A549 treated with GW870086 at 1 μM for 4 hours (cell line): ENCODE results near the gene G3BP1. TPM values are rescaled to one million over a fixed set of nuclear protein-coding genes. Genes with fewer than 3 reads are reported as not detected.

Experiments used
- total RNA-seq: library from RNA; stranded (reverse); fragments of 200-300 nt; extraction: Qiagen RNA extraction; gene quantifications from 5 replicates; pipeline ENCODE4 v1.2.3, GENCODE V29; 2022; ENCODE audit warnings: low read depth

G3BP1 gene
- total RNA-seq, result 130 to 152 TPM (median 134 TPM) in 5 replicates

DNA sequence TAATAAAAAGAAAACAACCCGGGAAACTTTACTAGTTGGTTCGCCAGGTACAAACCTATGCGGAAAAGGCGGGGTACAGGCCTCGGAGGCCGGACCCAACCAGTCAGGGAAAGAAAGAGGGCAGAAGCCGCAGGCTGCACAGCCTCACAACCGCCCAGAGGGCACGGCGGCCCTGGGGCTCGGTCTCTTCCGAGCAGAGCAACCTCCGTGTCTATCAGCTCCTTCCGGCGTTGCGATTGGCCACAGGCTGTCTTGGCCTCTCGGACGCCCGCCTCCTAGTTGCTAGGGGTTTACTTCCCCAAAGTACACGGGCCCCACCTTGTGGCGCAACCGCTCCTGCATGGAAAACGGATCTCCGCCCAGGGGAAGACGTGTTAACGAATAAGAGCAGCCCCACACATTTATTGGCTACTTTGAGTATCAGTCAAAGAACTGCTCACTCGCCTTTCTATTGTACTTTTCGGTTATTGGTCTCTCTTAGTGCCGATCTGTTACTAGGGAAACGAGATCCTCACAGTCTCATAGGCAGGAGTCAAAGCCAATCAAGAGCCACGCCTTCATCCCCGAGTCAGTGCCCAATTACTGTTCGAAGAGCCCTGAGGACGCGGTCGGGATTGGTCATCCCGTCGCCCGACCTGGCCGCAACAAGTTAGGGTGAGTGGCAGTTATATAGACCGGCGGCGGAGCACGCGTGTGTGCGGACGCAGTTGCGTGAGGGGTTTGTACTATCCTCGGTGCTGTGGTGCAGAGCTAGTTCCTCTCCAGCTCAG, at the start of gene G3BP1:
TSS of gene G3BP1 (plus strand) at position 696 of the 770 bp plus-strand sequence. CDS start 14,667 bp downstream, outside the sequence.

DNA sequence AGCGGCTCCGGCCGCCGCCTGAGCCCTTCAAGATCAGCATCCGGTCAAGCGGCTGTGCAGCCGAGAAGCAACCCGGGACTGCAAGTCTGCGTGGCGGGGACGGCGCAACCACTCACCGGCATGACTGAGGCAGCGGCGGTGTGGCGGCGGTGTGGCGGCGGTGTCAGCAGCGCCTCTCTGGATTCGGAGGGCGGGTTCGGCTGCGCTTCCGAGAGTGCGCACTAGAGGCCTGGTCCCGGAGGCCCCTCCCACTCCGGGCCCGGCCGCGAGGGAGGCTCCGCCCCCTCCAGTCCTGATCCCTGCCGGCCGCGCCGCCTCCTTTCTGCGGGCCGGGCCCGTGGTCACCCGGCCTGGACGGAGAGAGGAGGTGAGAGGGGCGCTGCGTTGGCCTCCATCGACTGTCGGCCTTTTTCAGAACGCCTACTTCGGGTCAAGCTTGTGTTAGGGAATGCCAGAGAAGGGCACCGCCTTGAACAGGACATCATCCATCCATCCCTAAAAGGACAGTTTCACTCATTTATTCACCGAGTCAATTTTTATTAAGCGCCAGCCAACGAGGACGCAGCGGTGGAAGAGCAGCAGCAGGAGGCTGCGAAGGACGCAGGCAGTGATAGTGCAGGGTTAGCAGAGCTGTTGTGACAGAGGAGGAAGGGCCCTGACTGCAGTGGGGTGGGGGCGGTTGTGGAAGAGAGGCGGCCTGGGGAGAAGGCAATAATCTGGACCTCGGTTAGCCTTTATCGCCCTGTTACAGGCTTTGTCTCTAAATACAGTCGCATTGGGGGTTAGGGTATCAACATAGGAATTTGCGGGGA, 13.1 kb upstream of the G3BP1 start, which contains the start of gene ATOX1:
TSS of gene ATOX1 (minus strand) at position 202 of the 812 bp plus-strand sequence. CDS start at position 122, 80 bp downstream.

Other genes starting within 250 kb of the G3BP1 start
- gene FAT2, start 180.6 kb upstream of the G3BP1 start, total RNA-seq, result 0.01 TPM in 1 of 5 replicates, not detected in the others
- gene SPARC, start 85.0 kb upstream of the G3BP1 start, total RNA-seq, result 12.5 to 24.4 TPM (median 17.0 TPM) in 5 replicates
- gene ATOX1, start 13.3 kb upstream of the G3BP1 start, total RNA-seq, result 188 to 230 TPM (median 201 TPM) in 5 replicates
- not detected in 5 replicates for gene GLRA1, start 152.9 kb downstream of the G3BP1 start, total RNA-seq